H1 (cell line): ENCODE measurements around the gene TMED9.

Source experiments
- ASH2L ChIP-seq: fragments of 200-600, 300-600 bp; sonication (generic); IDR thresholded peaks from one replicate; pipeline ENCODE4 v1.7.1; 2017; ENCODE audit warnings: low read length
- CTCF ChIP-seq, 3 experiments: IDR thresholded peaks; 1 replicate in 2 of 3; 2 replicates in 1 of 3; pipeline versions ENCODE4 v1.5.1 to v1.6.1; 2011; ENCODE audit warnings: low read length in 3 of 3, mild to moderate bottlenecking in 3 of 3, inconsistent platforms in 2 of 3, low read depth in 1 of 3, moderate library complexity in 1 of 3; ENCODE audit not compliant: insufficient read depth in 1 of 3; ENCODE audit errors: control extremely low read depth in 1 of 3
- EP300 ChIP-seq, 2 experiments: IDR thresholded peaks; 1 replicate in 1 of 2; 2 replicates in 1 of 2; pipeline ENCODE4 v1.6.1; 2011 to 2012; ENCODE audit warnings: low read depth in 2 of 2, low read length in 2 of 2, mild to moderate bottlenecking in 2 of 2, borderline replicate concordance in 1 of 2, inconsistent platforms in 1 of 2, moderate library complexity in 1 of 2
- GABPA ChIP-seq: IDR thresholded peaks from 2 replicates; pipeline ENCODE4 v1.6.1; 2011; ENCODE audit warnings: mild to moderate bottlenecking, low read length, moderate library complexity, borderline replicate concordance; ENCODE audit not compliant: insufficient read depth
- HDAC2 ChIP-seq, 2 experiments: fragments of 300-600 bp in 1 of 2; sonication (generic) in 1 of 2; IDR thresholded peaks; 2 replicates each; pipeline ENCODE4 v1.6.1; 2011 to 2012; ENCODE audit warnings: low read depth in 2 of 2, low read length in 2 of 2, mild to moderate bottlenecking in 2 of 2, moderate library complexity in 2 of 2, borderline replicate concordance in 1 of 2, inconsistent platforms in 1 of 2
- SP1 ChIP-seq: IDR thresholded peaks from 2 replicates; pipeline ENCODE4 v1.6.1; 2011; ENCODE audit warnings: low read depth, low read length
- YY1 ChIP-seq: IDR thresholded peaks from 2 replicates; pipeline ENCODE4 v1.6.1; 2011; ENCODE audit warnings: low read depth, mild to moderate bottlenecking, low read length

GRCh38 chr5:177554474-177555111, 37.4 kb upstream of the TMED9 start, which contains the start of gene FAM193B:
- TF ChIP-seq CTCF (IDR thresholded peaks at IDR 0.05; ENCODE audit: control extremely low read depth in 1 of 3, insufficient read depth in 1 of 3, low read depth in 1 of 3, low read length in 3 of 3) (peak; percentile 13 to 49 (median 38); a peak in 2 of 4 replicates), EP300 (IDR thresholded peaks at IDR 0.05; ENCODE audit: borderline replicate concordance in 1 of 2, low read depth in 2 of 2, low read length in 2 of 2) (no peak), HDAC2 (IDR thresholded peaks at IDR 0.05; ENCODE audit: borderline replicate concordance in 1 of 2, low read depth in 2 of 2, low read length in 2 of 2) (no peak), YY1 (peak; percentile 99), GABPA (no peak), SP1 (no peak), ASH2L (peak; percentile 80)
